GM18502 (cell line): ENCODE results near the gene CARM1.
A peak's percentile ranks its signal among the peaks of the same experiment; 100 is the strongest.
"Not testable (repeated sequence)": the region's sequence is repeated elsewhere in the genome, so short reads cannot be mapped to it uniquely, and the experiment has no call there.

Experiments used
- ATAC-seq: cut with Tn5 transposase; IDR thresholded peaks from one replicate; pipeline ENCODE4 v1.9.1; 2021; ENCODE audit warnings: mild to moderate bottlenecking; ENCODE audit not compliant: unreplicated experiment, poor library complexity

CARM1 gene

DNA sequence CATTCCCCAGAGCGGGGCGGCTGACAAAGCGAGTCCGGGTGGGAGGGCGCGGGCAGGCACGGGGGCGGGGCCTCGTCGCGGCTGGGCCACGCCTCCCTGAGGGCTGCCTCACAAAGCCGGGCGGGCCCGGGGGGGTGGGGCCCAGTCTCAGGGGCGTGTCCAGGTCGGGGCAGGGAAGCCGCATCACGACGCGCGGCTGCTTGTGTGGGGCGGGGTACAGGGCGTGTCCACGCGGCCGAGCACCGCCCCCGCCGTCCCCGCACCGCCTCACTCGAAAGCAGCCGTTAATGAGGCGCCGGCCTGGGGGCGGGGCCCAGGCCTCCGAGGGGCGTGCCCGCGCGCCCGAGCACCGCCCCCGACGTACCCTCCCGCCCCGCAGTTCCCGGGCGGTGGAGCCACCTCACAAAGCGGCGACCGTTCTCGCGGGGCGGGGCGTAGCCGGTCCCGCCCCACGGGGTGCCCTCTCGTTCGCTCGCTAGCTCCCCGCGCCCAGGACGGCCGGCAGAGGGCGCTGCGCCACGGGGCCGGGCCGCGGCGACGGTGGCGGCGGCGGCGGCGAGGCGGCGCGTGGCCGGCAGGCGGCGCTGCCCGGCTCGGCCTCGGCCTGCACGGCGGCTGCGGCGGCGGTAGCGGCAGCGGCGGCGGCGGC, at the start of gene CARM1:
CARM1 (plus strand) TSS at position 599 of the 649 bp plus-strand sequence. CDS start 150 bp downstream, outside the sequence.
- peak; percentile 70 for ATAC-seq

DNA sequence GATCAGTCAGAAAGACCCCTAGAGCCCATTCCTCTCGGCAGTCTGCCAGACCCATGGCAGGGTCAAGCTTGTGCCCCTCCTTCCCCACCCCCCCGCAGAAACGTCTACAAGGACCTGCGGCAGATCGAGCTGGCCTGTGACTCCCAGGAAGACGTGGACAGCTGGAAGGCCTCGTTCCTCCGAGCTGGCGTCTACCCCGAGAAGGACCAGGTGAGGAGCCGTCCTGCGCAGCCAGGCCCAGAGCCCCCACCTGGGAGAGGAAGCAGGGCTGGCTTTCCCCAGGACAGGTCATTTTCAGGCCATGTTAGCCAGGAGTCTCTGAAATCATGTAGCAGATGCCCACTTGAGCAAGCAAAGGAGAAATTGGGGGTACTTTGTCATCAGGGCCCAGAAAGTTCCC, 47.7 kb upstream of the CARM1 start:
- no peak for ATAC-seq

DNA sequence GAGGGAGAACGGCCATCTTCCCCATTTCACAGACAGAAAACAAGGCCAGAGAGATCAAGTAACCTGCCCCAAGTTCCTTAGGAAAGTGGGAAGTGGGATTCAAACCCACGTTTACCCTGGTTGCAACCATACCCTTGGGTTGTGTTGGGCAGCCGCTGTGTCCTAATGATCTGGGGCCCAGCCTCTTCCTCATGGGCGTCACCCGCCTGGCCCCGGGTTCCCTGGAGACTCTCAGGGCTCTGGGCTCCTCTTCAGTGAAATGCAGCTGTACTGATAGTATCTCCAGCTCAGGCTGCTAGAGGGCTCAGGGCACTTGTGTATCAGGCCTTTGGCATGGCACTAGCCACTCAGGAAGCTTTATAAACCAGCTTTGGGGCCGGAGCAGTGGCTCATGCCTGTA, 45.1 kb upstream of the CARM1 start:
- ATAC-seq: no peak

DNA sequence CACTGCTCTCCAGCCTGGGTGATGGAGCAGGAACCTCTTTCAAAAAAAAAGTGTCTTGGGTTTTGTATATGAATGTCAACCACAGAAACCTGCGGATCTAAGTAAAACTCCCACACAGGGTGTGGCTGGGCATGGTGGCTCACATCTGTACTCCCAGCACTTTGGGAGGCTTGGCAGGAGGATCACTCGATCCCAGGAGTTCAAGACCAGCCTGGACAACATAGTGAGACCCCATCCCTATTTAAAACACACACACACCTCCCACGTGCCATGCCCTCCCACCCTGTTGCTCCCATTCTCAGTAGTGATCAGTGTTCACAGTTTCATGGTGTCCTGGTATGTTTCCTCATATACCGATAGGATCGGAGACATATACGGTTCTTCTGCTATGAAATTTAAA, 44.5 kb upstream of the CARM1 start:
- no peak for ATAC-seq

DNA sequence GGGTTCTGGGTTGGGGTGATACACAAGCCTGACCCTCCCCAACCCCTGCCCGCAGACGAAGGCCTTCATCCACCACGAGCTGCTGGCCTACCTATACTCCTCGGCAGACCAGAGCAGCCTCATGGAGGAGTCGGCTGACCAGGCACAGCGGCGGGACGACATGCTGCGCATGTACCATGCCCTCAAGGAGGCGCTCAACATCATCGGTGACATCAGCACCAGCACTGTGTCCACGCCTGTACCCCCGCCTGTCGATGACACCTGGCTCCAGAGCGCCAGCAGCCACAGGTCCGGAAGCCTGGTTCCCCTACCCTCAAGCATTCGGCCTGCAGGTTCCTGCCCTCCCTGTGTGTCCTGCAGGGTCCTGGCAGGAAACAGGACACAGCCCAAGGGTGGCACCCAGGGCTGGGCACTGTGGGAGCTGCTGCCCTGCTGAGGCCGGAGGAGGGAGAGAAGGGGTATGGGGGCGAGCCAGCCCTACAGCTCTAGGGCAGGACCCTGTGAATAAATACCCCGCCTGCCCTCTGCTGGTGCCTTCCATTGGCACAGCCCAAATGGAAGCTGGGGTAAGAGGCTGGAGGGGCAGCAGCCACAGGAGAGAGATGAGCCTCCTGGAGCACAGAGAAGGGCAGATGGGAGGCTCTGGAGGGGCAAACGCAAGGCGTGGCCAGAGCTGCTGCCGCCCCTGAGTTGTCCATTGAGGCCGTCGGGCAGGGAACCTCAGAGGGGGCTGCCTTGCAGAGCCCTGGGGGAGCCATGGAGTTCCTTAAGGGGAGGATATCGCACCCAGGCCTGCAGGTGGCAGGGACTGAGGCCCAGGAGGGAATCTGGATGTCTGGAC, 42.2 kb upstream of the CARM1 start:
- ATAC-seq: no peak

DNA sequence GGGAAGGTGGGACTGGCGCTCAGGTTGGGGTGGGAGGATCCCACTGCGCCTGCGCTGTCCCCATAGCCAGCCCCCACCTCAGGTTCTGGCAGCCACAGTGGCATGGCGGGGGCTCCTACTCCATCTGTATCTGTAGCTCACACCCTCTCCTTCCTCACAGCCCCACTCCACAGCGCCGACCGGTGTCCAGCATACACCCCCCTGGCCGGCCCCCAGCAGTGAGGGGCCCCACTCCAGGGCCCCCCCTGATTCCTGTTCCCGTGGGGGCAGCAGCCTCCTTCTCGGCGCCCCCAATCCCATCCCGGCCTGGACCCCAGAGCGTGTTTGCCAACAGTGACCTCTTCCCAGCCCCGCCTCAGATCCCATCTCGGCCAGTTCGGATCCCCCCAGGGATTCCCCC, 41.4 kb upstream of the CARM1 start:
- no peak for ATAC-seq

DNA sequence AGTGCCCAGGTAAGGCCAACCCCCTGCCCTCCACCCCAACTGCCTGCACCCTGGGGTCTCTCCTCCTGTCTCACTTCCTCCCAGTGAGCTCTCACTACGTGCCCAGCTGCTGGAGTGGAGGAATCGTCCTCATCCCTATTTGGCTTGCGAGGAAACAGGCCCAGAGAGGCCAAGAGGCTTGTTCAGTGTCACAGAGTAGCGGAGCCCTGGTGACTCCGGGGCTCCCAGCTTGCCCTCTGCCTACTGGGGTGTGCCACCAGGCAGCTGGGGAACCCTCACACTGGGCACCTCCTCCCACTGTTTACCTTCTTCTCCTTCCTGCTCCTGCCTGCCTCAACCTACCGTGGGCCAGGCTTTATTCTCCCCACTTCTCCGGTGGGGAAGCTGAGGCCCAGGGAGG, 41.0 kb upstream of the CARM1 start:
- ATAC-seq: no peak

DNA sequence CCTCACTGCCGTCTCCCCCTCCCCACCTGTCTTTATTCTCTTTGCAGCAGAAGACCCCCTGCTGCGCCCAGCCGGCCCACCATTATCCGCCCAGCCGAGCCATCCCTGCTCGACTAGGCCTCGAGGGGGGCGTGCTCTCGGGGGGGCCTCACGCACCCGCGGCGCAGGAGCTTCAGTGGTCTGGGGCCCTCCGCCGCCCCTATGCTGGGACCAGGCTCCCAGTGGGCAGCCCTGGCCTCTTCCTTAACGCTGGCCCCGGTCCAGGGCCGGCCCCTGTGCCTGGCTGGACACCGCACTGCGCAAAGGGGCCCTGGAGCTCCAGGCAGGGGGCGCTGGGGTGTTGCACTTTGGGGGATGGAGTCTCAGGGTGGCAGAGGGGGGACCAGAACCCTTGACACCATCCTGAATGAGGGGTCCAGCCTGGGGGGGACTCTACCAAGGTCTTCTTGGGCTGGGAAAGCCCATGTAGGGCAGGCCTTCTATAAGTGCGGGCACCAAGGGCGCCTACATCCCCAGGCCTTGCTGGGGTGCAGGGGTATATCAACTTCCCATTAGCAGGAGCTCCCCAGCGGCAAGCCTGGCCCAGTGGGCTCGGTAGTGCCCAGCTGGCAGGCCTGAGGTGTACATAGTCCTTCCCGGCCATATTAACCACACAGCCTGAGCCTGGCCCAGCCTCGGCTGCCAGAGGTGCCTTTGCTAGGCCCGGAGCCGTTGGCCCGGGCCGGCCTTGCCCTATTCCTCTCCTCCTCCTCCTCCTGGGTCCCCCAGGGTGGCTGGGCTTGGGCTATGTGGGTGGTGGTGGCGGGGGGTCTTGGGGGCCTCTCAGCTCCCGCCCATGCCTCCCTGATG, 40.2 kb upstream of the CARM1 start:
- no peak for ATAC-seq

DNA sequence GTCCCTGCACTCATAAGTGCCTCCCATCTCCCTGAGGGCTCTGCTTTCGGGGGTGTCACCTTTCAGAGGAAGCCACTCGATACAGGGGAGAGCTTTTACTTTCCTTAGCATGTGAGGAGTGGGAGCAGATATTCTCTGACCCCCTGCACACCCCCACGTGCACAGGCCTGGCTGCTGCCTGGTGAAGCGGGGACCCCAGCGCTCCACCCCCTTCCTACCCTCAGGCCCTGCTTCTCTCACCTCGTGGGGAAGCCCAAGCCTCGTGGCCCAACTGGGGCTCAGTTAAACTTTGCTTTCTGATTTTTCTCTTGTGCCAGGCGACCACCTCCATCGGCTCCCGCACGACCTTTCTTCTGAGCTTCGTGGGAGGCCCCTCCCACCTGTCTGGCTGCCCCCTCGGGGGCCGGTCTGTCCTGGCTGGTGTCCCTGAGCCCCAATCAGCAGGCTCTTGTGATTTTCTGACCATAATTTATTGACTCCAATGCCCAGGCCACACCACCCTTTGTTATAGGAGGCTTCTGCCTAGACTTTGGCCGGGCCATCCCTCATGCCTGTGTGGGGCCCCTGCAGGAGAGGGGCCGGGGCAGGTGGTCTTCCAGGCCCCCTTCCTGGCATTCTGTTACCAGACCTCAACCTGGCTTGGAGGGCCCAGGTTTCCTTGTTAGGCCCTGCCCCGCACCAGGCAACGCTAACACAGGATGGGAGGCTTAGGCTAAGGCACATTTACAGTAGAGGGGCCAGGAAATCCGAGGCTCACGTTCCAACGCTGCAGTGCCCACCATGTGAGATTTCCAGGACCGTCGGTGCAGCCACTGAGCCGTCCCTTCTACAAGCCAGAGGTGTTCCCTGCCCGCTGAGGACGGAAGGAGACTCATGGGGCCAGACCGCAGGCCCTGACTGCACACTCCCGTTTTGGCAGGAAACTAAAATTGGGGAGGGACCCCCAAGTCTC, 39.1 kb upstream of the CARM1 start:
- ATAC-seq: no peak

DNA sequence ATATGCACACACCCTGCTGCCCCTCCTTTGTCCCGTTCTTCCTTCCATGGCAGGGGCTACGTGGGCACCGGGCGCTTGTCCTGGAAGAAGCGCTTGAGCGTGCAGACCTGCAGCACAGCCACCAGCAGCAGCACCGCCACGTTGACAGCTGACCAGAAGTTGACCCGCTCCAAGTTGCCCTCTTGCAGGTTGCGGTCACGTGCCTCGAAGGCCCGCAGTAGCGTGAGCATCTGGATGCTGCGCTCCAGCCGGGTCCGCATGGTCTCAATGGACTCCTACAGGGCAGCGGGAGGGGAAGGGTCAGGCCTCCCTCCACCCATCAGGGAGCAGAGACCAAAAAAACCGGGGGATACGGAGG, 38.4 kb upstream of the CARM1 start:
- ATAC-seq: no peak

DNA sequence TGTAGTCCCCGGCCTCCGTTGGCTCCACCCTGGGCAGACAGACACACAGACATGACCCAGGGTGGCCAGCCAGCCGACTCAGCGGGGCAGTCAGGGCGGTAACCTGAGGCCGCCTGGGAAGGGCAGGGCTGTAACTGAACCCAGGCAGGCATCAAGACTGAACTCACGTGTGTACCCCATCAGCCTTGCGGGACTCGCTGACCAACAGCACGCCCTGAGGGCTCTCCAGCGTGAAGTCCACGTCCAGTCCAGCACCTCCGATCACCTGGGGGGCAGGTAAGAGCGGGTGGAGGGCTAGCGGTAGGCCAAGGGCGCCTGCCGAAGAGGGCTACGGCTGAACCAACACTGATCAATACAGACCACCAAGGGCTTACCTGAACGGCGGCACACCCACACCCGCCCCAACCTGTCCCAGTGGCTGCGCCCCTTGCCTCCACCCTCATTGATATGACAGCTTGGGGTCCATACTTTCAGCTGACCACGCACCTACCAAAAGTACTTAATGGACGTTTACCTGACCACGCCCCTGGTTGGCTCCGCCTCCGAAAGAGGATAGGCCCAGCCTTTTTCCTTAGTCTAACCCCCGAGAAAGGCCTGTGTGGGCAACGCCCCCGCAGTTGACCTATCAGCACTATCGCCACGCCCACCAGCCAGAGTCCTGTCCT, 36.1 kb upstream of the CARM1 start:
- no peak for ATAC-seq

DNA sequence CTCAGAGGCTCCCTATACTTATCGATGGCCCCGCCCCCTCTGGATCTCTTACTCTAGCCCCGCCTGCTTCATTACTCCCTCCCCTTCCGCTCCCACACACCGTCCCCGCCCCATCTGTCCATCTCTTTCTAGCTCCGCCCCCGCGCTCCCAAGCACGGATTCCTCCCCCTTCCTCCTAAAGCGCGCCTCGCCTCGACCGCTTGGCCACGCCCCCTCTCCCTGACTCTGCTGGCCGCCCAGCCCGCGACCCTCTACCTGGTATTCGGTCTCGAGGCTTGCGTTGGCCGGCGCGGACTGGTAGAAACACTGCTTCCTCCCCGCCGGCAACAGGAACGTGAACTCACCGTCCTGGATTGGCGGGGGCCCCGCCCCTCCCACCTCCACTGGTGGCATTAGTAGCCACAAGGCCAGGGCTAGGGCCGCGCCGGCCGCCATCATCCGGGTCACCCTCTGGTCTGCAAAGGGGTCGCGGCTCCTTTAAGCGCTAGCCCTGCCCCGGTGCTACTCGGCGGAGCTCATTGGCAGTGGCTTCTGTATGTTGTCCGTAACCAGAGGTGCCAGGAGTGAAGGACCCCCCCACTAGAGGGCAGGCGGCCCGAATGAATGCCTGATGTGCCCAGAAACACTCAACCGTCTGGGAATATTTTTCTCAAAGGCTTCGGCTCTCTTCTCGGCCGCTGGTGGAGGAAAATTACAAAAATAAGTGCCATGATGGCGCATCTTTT, 35.4 kb upstream of the CARM1 start, which contains the start of gene TMED1:
TMED1 (minus strand) TSS at position 459 of the 725 bp plus-strand sequence; CDS start at position 438, 21 bp downstream.
- peak; percentile 78 for ATAC-seq

DNA sequence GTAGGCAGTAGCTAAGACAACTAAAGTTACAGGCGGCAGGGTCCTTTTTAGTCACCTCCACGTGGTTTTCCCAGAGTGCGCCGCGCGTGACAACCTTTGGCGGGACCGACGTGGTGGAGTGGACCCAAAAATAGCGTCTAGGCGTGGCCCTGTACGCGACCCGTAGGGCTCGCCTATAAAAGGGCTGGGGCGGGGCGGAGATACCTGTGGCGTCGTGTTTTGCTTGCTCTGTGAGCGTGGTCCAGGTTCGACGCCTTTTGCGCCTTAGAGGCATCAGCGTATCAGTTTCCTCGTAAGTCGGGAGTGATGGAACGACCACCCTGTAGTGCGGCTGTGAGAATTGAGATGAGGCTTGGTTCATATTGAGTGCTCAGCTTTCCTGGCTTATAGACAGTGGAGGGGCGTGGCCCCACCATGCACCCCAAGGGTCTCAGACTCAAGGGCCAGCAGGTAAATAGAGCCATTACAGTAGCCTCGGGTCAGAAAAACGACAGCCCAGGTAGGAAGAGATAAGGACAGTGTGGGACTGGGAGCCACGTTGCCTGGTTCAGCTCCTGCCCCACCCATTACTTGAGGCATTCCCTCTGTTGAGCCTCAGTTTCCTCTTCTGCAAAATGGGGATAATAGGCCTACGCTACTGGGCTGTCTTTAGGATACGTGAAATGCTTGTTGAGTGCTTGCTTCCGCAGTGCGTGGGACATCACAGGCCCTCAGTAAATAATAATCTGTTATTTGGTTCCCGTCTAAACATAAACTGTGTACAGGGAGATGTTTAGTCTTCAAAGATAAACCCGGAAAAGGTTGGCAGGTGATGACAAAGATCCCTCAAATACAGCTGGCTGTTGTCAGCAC, 34.6 kb upstream of the CARM1 start:
- peak; percentile 29 for ATAC-seq

DNA sequence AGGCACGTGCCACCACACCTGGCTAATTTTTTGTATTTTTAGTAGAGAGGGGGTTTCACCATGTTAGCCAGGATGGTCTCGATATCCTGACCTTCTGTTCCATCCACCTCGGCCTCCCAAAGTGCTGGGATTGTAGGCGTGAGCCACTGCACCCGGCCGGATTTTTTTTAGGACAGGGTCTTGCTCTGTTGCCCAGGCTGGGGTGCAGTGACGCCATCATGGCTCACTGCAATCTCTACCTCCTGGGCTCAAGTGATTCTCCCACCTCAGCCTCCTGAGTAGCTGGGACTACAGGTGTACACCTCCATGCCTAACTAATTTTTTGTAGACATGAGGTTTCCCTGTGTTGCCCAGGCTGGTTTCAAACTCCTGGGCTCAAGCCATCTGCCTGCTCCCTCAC, 33.7 kb upstream of the CARM1 start:
- not testable (repeated sequence) for ATAC-seq

DNA sequence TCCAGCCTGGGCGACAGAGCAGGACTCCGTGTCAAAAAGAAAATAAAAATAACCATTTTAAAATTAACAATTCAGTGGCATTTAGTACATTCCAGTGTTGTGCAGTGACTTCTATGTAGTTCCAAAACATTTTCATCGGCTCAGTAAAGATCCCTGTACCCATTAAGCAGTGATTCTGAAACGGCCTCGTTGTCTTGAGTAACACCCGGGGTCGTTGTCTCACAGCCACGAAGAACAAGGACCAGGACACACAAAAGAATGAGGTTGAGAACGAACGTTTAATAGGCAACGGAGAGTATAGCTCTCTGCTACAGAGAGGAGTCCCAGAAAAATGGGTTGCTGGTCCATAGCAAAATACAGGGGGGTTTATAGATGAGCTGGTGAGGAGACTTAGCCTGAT, 33.0 kb upstream of the CARM1 start:
- ATAC-seq: no peak

DNA sequence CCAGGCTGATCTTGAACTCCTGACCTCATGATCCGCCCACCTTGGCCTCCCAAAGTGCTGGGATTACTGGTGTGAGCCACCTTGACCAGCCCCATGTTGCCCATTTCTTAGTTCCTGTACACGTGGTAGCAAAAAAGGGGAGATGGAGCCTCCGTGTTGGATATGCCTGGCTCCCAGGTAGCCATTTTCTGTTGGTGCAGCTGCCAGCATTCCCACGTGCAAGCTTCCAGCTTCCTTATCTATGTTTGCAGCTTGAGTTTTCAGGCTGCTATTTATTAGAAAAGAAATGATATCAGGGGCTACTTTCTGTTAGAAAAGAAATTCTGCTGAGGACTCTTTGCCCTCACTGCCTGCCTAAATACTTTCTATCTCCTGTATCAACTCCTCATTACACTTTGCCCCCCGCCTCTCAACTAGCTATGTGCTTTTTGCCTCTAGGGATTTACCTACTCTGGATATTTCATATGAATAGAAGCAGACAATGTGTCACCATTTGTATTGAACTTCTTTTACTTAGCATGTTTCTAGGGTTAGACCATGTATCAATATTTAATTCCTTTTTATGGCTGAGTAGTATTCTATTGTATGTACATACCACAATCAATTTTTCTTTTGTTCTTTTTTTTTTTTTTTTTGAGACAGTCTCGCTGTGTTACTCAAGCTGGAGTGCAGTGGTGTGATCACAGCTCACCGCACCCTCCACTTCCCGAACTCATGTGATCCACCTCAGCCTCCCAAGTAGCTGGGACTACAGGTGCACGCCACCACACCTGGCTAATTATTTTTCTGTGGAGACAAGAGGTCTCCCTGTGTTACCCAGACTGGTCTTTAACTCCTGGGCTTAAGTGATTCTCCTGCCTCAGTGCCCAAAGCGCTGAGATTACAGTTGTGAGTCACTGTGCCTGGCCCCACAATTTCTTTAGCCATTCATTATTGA, 32.0 kb upstream of the CARM1 start:
- no peak for ATAC-seq

DNA sequence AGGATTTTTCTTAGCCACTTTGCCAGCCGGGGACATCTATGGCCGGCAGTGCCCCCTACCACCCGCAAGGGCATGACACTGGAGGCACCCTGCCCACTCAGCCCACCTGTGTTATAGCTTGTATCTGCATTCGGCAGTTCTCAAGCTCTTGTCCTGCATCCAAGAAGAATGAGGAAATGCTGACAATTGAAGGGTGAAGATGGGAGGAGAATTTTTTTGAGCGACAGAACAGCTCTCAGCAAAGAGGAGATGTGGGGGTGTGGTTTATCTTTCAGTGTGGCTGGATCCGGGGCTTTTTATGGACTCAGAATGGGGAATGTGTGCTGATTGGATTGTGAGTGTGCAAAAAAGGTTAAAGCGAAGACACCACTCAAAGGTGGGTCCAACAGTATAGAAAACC, 28.6 kb upstream of the CARM1 start:
- ATAC-seq: no peak
